GM21390 (cell line): Measurements from ENCODE around the gene REM1.
"Not testable (repeated sequence)": the region's sequence is repeated elsewhere in the genome, so short reads cannot be mapped to it uniquely, and the experiment has no call there.

ENCODE experiments used
- ATAC-seq: cut with Tn5 transposase; IDR thresholded peaks from one replicate; pipeline ENCODE4 v1.9.1; 2021; ENCODE audit not compliant: unreplicated experiment

The REM1 gene, protein sequence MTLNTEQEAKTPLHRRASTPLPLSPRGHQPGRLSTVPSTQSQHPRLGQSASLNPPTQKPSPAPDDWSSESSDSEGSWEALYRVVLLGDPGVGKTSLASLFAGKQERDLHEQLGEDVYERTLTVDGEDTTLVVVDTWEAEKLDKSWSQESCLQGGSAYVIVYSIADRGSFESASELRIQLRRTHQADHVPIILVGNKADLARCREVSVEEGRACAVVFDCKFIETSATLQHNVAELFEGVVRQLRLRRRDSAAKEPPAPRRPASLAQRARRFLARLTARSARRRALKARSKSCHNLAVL

DNA sequence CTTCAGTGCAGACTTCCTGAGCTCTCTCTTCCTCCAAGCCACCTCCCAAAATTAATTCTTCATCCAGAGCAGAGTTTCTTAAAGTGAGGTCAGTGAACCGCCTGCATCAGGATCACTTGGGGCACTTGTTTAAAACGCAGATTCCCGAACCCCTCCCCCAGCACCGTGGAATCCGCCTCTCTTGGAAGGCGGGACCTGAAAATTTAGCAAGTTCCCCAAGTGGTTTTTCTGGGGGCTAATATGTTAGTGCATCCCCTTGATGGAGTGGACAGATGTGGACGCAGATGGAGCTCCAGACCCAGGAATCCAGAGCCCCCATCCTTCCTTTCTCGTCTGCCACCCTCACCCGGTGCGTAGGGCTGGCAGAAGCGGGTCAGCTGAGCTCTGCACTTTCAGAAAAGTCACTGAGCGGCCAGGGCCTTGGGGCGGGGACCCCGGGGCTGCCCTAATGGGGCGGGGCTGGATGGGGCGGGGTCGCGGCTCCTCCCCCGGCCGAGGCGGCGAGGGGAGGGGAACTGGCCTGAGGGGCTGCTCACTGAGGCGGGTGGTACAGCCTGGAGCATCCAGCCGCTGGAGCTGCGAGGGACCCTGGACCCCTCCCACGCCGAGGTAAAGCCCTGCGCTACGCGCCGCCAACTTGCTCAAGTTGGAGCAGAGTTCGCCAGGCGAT lies at the start of gene REM1, which contains the start of gene DEFB124:
REM1 (plus strand) TSS at position 531 of the 670 bp plus-strand sequence. CDS start 1,158 bp downstream, outside the sequence.
DEFB124 (minus strand) TSS at position 370 of the 670 bp plus-strand sequence. CDS start 2,114 bp downstream, outside the sequence.
- ATAC-seq = no peak

- no peak for ATAC-seq
Observed at GRCh38 chr20:31425797-31426196, 49.3 kb upstream of the REM1 start.

DNA sequence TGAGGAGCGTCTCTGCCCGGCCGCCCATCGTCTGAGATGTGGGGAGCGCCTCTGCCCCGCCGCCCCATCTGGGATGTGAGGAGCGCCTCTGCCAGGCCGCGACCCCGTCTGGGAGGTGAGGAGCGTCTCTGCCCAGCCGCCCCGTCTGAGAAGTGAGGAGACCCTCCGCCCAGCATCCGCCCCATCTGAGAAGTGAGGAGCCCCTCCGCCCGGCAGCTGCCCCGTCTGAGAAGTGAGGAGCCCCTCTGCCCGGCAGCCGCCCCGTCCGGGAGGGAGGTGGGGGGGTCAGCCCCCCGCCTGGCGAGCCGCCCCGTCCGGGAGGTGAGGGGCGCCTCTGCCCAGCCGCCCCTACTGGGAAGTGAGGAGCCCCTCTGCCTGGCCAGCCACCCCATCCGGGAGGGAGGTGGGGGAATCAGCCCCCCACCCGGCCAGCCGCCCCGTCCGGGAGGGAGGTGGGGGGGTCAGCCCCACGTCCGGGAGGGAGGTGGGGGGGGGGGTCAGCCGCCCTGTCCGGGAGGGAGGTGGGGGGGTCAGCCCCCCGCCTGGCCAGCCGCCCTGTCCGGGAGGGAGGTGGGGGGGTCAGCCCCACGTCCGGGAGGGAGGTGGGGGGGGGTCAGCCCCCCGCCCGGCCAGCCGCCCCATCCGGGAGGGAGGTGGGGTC lies 48.1 kb upstream of the REM1 start:
- ATAC-seq = not testable (repeated sequence)

GRCh38 chr20:31427576-31427975 lies 47.5 kb upstream of the REM1 start:
- not testable (repeated sequence) for ATAC-seq

- ATAC-seq = no peak
Observed at GRCh38 chr20:31430568-31431115, 44.4 kb upstream of the REM1 start.

DNA sequence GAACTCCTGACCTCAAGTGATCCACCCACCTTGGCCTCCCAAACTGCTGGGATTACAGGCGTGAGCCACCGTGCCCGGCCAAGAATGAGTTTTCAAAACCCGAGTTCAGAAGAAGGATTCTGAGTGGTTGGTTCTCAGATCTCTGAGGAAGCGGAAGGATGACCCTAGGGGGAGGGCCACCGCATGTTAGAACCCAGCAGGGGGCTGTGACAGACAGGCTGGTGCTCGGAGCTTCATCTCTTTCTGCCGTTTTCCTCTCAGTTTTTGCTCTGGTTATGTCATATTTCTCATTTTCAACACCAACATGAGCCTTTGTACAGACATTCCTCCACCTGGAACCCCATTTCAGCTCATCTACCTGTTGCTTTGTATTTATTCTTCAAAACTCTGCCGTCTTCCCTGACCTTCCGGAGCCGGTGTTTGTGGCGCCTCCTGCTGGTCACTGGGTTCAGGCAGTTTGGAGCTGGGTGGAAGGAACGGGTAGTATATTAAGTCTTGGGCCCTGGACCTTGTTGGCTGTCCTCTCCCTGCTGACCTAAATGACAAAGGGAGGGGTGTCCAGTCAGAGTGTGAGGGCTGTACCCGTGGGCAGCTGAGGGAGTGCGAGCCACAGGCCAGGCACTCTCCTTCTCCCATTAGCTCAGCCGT lies 35.0 kb upstream of the REM1 start, which contains the start of gene DEFB123:
DEFB123 (plus strand) TSS at position 621 of the 648 bp plus-strand sequence. CDS start 67 bp downstream, outside the sequence.
- ATAC-seq = no peak

DNA sequence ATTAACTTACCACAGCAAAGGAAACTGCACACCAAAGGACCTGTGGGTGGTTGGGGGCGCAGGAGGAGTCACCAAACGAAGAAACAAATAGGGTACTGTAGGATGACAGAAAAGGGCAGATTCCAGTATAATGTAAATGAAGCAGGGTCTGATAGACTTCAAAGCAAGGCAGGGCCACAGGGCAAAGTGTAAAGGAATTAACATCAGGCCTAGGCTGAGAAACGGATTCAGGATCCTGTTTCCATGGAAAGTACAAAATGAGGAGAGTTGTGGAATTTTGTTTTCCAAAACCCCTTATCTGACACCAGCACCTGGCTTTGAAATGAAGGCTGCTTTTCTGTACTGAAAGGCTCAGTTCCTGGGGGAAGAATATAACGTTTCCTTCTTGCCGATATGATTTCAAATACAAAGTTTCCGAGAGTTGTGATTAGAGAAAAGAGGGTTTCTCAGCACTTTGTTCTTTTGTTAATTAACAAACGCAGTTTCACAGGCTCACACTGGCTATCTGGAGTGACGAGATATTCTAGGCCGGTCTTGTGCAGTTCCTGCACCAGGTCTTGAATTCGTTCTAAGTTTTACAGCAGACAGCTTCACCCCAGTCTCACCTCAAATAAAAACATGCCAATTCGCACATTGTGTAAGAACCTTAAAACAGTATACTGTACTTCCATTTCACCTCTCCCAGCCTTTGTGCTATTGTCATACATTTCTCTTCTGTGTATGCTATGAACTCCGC lies 28.8 kb upstream of the REM1 start:
- ATAC-seq = no peak

DNA sequence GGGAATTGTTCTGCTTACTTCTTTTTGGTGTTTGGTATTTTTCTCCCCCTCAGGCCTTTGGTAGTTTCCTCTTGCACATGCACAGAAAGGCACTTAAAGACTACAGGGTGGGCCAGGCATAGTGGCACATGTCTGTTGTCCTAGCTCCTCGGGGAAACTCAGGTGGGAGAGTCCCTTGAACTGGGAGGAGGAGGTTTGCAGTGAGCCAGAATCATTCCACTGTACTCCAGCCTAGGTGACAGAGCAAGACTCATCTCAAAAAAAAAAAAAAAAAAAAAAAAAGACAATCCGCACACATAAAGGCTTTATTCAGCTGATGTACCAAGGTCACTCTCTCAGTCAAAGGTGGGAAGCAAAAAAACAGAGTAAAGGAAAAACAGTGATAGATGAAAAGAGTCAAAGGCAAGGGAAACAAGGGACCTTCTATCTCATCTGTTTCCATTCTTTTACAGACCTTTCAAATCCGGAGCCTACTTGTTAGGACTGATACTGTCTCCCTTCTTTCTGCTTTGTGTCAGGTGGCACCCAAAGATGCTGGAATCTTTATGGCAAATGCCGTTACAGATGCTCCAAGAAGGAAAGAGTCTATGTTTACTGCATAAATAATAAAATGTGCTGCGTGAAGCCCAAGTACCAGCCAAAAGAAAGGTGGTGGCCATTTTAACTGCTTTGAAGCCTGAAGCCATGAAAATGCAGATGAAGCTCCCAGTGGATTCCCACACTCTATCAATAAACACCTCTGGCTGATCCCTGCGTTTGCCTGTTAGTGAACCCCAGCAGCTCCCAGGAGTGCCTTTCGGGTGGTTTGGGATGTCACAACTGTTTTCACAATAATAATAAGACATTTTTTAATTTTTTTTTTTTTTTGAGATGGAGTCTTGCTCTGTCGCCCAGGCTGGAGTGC lies 25.3 kb upstream of the REM1 start:
- ATAC-seq = no peak

DNA sequence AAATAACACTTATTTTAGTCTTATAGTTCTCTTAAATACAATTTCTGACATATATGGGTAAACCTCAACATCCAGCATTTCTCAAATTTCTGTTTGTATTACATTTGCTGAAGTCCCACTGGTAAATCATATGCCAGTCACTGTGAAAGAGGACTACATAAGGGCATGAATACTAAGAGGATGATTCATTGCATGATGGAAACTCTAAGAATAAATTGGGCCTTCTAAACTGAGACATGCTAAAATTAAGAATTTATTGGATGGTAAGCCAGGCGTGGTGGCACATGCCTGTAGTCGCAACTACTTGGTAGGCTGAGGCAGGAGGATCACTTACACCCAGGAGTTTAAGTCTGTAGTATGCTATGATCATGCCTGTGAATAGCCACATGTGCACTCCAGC lies 22.5 kb upstream of the REM1 start:
- ATAC-seq = no peak

GRCh38 chr20:31454361-31454760 lies 20.7 kb upstream of the REM1 start:
- ATAC-seq = no peak

DNA sequence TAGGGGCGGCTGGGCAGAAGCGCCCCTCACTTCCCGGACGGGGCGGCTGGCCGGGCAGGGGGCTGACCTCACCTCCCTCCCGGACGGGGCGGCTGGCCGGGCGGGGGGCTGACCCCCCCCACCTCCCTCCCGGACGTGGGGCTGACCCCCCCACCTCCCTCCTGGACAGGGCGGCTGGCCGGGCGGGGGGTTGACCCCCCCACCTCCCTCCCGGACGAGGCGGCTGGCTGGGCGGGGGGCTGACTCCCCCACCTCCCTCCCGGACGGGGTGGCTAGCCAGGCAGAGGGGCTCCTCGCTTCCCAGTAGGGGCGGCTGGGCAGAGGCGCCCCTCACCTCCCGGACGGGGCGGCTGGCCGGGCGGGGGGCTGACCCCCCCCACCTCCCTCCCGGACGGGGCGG lies 4.1 kb upstream of the REM1 start:
- not testable (repeated sequence) for ATAC-seq

GRCh38 chr20:31472395-31473330 lies 2.4 kb upstream of the REM1 start:
- ATAC-seq = no peak

- peak; percentile 18 for ATAC-seq
Observed at GRCh38 chr20:31473331-31474096, 1.6 kb upstream of the REM1 start.

DNA sequence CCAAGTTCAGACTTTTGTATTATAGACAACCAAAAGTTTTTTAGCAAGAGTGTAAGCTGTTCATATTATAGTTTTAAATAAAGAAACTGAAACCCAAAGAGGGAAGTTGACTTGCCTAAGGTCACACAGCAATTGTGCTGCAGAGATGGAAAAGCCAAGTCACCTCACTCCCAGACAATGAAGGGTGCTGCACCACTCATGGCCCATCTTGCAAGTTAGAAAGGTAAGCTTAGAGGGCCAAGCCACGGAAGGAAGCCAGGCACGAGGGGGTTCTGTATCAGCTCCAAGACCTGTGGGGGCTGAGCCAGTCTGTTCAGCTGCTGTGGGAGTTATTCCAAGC lies 1.0 kb upstream of the REM1 start:
- ATAC-seq = peak; percentile 86

- no peak for ATAC-seq
Observed at GRCh38 chr20:31475472-31476293, 595 bp downstream of the REM1 start.

DNA sequence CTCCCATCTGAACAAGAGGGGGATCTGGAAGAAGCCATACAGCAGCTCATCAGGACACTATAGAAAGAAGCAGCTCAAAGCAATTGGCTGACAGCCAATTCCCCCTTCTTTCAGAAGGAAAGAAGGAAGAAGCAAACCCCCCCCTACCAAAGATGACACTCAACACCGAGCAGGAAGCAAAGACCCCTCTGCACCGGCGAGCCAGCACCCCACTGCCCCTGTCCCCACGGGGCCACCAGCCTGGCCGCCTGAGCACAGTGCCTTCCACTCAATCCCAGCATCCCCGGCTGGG lies 1.2 kb downstream of the REM1 start:
- ATAC-seq = no peak
